PFSK-1 (cell line): Measurements from ENCODE around the gene SERPINB10. TPM values are rescaled to one million over a fixed set of nuclear protein-coding genes. Genes with fewer than 3 reads are reported as not detected.

Experiments used
- FOXP2 ChIP-seq: optimal IDR thresholded peaks from 2 replicates; pipeline ENCODE3; 2011; ENCODE audit warnings: borderline replicate concordance, control low read depth, inconsistent platforms; ENCODE audit not compliant: insufficient read depth; ENCODE audit errors: extremely low read length, extremely low read depth
- POLR2AphosphoS5 ChIP-seq: IDR thresholded peaks from 2 replicates; pipeline ENCODE4 v1.6.1; 2012; ENCODE audit warnings: low read depth, mild to moderate bottlenecking, control low read depth, low read length, moderate library complexity
- REST ChIP-seq, 2 experiments: IDR thresholded peaks; 2 replicates each; pipeline versions ENCODE4 v1.6.1 to v1.8.0; 2011 to 2012; ENCODE audit warnings: low read depth in 2 of 2, low read length in 2 of 2, control low read depth in 1 of 2, inconsistent platforms in 1 of 2, mild to moderate bottlenecking in 1 of 2, moderate library complexity in 1 of 2; ENCODE audit not compliant: insufficient read depth in 1 of 2
- SIN3A ChIP-seq: IDR thresholded peaks from 2 replicates; pipeline ENCODE4 v1.6.1; 2012; ENCODE audit warnings: mild to moderate bottlenecking, low read length, moderate library complexity, borderline replicate concordance; ENCODE audit not compliant: insufficient read depth
- TAF1 ChIP-seq: IDR thresholded peaks from 2 replicates; pipeline ENCODE4 v1.6.1; 2012; ENCODE audit warnings: low read length, control low read depth, borderline replicate concordance; ENCODE audit not compliant: insufficient read depth
- polyA plus RNA-seq: library from polyadenylated mRNA; unstranded; fragments of >200 nt; gene quantifications from one replicate; pipeline ENCODE4 v1.2.1, GENCODE V29; 2012; ENCODE audit warnings: low read depth, missing spikeins; ENCODE audit not compliant: insufficient read length

SERPINB10 gene
- polyA plus RNA-seq, result not detected

GRCh38 chr18:63907664-63908063 is at the start of gene SERPINB10:
Gene SERPINB10 (plus strand): TSS chr18:63907958. CDS start chr18:63915511, 7,553 bp downstream.
- no peak for TF ChIP-seq TAF1
- no peak for TF ChIP-seq SIN3A
- TF ChIP-seq REST (IDR thresholded peaks at IDR 0.05; ENCODE audit: insufficient read depth in 1 of 2, low read depth in 2 of 2, low read length in 2 of 2), result no peak
- no peak for TF ChIP-seq FOXP2
- TF ChIP-seq POLR2AphosphoS5, result no peak

- TF ChIP-seq REST (IDR thresholded peaks at IDR 0.05; ENCODE audit: insufficient read depth in 1 of 2, low read depth in 2 of 2, low read length in 2 of 2), result no peak
Observed at GRCh38 chr18:63858456-63858855, 49.3 kb upstream of the SERPINB10 start.

- no peak for TF ChIP-seq SIN3A
- TF ChIP-seq FOXP2, result no peak
- TF ChIP-seq REST (IDR thresholded peaks at IDR 0.05; ENCODE audit: insufficient read depth in 1 of 2, low read depth in 2 of 2, low read length in 2 of 2), result no peak
- no peak for TF ChIP-seq TAF1
- TF ChIP-seq POLR2AphosphoS5, result no peak
Observed at GRCh38 chr18:63859781-63860475, 47.8 kb upstream of the SERPINB10 start.

GRCh38 chr18:63860531-63860930 is 47.2 kb upstream of the SERPINB10 start:
- no peak for TF ChIP-seq FOXP2
- no peak for TF ChIP-seq TAF1
- TF ChIP-seq REST (IDR thresholded peaks at IDR 0.05; ENCODE audit: insufficient read depth in 1 of 2, low read depth in 2 of 2, low read length in 2 of 2), result no peak
